OCI-LY1 (cell line): ENCODE data around the gene SPNS2.

Experiments
- H2AFZ ChIP-seq: fragments of 200-600 bp; sonication (generic), shearing (Covaris generic); 2 replicates; pipeline ENCODE4 v1.6.0; 2014; ENCODE audit warnings: antibody characterized with exemption, mild to moderate bottlenecking, low read length
- H3F3A ChIP-seq: fragments of 200-600 bp; sonication (generic), shearing (Covaris generic); 2 replicates; pipeline ENCODE4 v1.6.0; 2014; ENCODE audit warnings: mild to moderate bottlenecking, antibody characterized with exemption, low read length, moderate library complexity; ENCODE audit not compliant: insufficient read depth
- H3K27ac ChIP-seq: fragments of 200-600 bp; sonication (generic); 2 replicates; pipeline ENCODE4 v1.5.1; 2014; ENCODE audit warnings: low read length, mixed run types, mild to moderate bottlenecking, low read depth; ENCODE audit not compliant: poor library complexity, severe bottlenecking
- H3K27me3 ChIP-seq: fragments of 200-600 bp; sonication (generic); 2 replicates; pipeline ENCODE4 v1.6.0; 2014; ENCODE audit warnings: antibody characterized with exemption, mild to moderate bottlenecking, low read length, moderate library complexity; ENCODE audit not compliant: insufficient read depth
- H3K36me3 ChIP-seq: fragments of 200-600 bp; sonication (generic); 2 replicates; pipeline ENCODE4 v1.6.1; 2014; ENCODE audit warnings: mild to moderate bottlenecking, antibody characterized with exemption, low read length, moderate library complexity, mixed read lengths; ENCODE audit not compliant: insufficient read depth
- H3K4me1 ChIP-seq: fragments of 200-600 bp; sonication (generic); 2 replicates; pipeline ENCODE4 v1.5.1; 2014; ENCODE audit warnings: mild to moderate bottlenecking, low read length, moderate library complexity; ENCODE audit not compliant: insufficient read depth, severe bottlenecking
- H3K4me2 ChIP-seq: fragments of 200-600 bp; sonication (generic), shearing (Covaris generic); 2 replicates; pipeline ENCODE4 v1.6.1; 2014; ENCODE audit warnings: low read length
- H3K4me3 ChIP-seq: fragments of 200-600 bp; sonication (generic); 2 replicates; pipeline ENCODE4 v1.5.1; 2014; ENCODE audit warnings: low read length, low read depth, mild to moderate bottlenecking, mixed read lengths; ENCODE audit not compliant: poor library complexity, severe bottlenecking
- H3K79me2 ChIP-seq: fragments of 200-600 bp; shearing (Covaris generic); 2 replicates; pipeline ENCODE4 v1.6.1; 2016; ENCODE audit warnings: mixed run types, low read length, mixed read lengths; ENCODE audit not compliant: insufficient read depth
- H3K9ac ChIP-seq: fragments of 200-600 bp; sonication (generic), shearing (Covaris generic); 2 replicates; pipeline ENCODE4 v1.6.1; 2014; ENCODE audit warnings: mild to moderate bottlenecking, low read length, mixed read lengths
- H3K9me2 ChIP-seq: fragments of 200-600 bp; sonication (generic), shearing (Covaris generic); 2 replicates; pipeline ENCODE4 v1.6.1; 2014; ENCODE audit warnings: low read depth, mild to moderate bottlenecking, low read length, mixed read lengths
- H3K9me3 ChIP-seq: fragments of 200-600 bp; shearing (Covaris generic); 2 replicates; pipeline ENCODE4 v1.6.1; 2014; ENCODE audit warnings: low read length, mixed read lengths
- H4K20me1 ChIP-seq: fragments of 200-600 bp; sonication (generic), shearing (Covaris generic); 2 replicates; pipeline ENCODE4 v1.6.0; 2016; ENCODE audit warnings: mild to moderate bottlenecking, low read length; ENCODE audit not compliant: insufficient read depth
- CTCF ChIP-seq: fragments of 200-600 bp; sonication (generic), shearing (Covaris generic); IDR thresholded peaks from 2 replicates; pipeline ENCODE4 v1.5.1; 2017; ENCODE audit warnings: mild to moderate bottlenecking, antibody characterized with exemption, low read length, moderate library complexity, mixed read lengths
- EZH2 ChIP-seq: fragments of 200-600 bp; sonication (generic), shearing (Covaris generic); IDR thresholded peaks from 2 replicates; pipeline ENCODE4 v1.8.0; 2017; ENCODE audit warnings: borderline replicate concordance, mixed run types, mild to moderate bottlenecking, antibody characterized with exemption, low read length, moderate library complexity, mixed read lengths

The SPNS2 gene

GRCh38 chr17:4529533-4530152, 31.0 kb downstream of the SPNS2 start:
- Histone ChIP-seq H3K36me3 (no peaks in the 10 kb centered on the region), H3K79me2 (no peaks in the 10 kb centered on the region), H3F3A (no peaks in the 10 kb centered on the region), H2AFZ (no peak overlapping the region), H4K20me1 (no peaks in the 10 kb centered on the region), H3K9ac (no peak overlapping the region), H3K9me3 (no peaks in the 10 kb centered on the region), H3K27ac (no peak overlapping the region), H3K4me2 (no peak overlapping the region), H3K9me2 (no peaks in the 10 kb centered on the region), H3K4me1 (no peaks in the 10 kb centered on the region), H3K27me3 (peaks cover 7% of the 10 kb centered on the region; the same call in 1 of the 2 replicates), H3K4me3 (no peak overlapping the region)
- TF ChIP-seq EZH2 (no peak), CTCF (no peak)

GRCh38 chr17:4530799-4531730, 32.4 kb downstream of the SPNS2 start:
- H3K4me3 ChIP-seq, result no peak overlapping the region
- H3K4me2 ChIP-seq, result no peak overlapping the region
- H3K9me2 ChIP-seq, result no peaks in the 10 kb centered on the region
- H3K9ac ChIP-seq, result no peak overlapping the region
- no peak overlapping the region for H3K27ac ChIP-seq
- H3K9me3 ChIP-seq, result no peaks in the 10 kb centered on the region
- no peaks in the 10 kb centered on the region for H3K4me1 ChIP-seq
- H3F3A ChIP-seq, result no peaks in the 10 kb centered on the region
- H3K79me2 ChIP-seq, result no peaks in the 10 kb centered on the region
- H4K20me1 ChIP-seq, result no peaks in the 10 kb centered on the region
- H3K36me3 ChIP-seq, result no peaks in the 10 kb centered on the region
- peaks cover 7% of the 10 kb centered on the region; the same call in 1 of the 2 replicates for H3K27me3 ChIP-seq
- no peak overlapping the region for H2AFZ ChIP-seq
- TF ChIP-seq CTCF, result no peak
- TF ChIP-seq EZH2, result no peak

- Histone ChIP-seq H3K9me3 (no peaks in the 10 kb centered on the region), H3K27me3 (peaks cover 7% of the 10 kb centered on the region; the same call in 1 of the 2 replicates), H3K79me2 (no peaks in the 10 kb centered on the region), H3K9ac (no peak overlapping the region), H3K4me3 (no peak overlapping the region), H3K27ac (no peak overlapping the region), H3K4me1 (no peaks in the 10 kb centered on the region), H2AFZ (no peak overlapping the region), H3F3A (no peaks in the 10 kb centered on the region), H3K9me2 (no peaks in the 10 kb centered on the region), H3K4me2 (no peak overlapping the region), H3K36me3 (0 out of 2 replicates have a peak, but pooled peaks cover 2% of the 10 kb centered on the region), H4K20me1 (no peaks in the 10 kb centered on the region)
- no peak for TF ChIP-seq EZH2
- no peak for TF ChIP-seq CTCF
Observed at GRCh38 chr17:4531988-4532736, 33.5 kb downstream of the SPNS2 start.
